ENCODE results near the gene TRMT10A.

DNA sequence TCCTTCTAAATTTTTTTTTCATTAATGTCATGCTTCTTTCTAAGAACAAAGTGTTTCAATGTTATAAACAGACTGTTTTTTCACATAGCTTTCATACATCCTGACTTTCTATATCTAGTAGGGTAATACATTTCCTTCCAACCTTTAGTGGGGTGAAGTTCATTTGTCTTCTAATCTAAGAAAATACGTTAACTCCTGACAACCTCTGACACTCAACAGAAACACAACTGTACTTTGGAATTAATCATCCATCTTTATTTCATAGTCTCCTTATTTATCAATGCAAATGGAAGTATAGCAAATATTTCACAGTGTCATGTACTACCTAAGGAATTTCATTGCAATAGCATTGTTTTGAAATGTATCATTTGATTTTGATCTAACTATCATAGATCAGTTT is 8.0 kb upstream of the TRMT10A start:
- TF ChIP-seq, protein P1, sequence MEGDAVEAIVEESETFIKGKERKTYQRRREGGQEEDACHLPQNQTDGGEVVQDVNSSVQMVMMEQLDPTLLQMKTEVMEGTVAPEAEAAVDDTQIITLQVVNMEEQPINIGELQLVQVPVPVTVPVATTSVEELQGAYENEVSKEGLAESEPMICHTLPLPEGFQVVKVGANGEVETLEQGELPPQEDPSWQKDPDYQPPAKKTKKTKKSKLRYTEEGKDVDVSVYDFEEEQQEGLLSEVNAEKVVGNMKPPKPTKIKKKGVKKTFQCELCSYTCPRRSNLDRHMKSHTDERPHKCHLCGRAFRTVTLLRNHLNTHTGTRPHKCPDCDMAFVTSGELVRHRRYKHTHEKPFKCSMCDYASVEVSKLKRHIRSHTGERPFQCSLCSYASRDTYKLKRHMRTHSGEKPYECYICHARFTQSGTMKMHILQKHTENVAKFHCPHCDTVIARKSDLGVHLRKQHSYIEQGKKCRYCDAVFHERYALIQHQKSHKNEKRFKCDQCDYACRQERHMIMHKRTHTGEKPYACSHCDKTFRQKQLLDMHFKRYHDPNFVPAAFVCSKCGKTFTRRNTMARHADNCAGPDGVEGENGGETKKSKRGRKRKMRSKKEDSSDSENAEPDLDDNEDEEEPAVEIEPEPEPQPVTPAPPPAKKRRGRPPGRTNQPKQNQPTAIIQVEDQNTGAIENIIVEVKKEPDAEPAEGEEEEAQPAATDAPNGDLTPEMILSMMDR (IDR thresholded peaks at IDR 0.05; ENCODE audit: poor library complexity, severe bottlenecking): no peak
- TF ChIP-seq POLR2AphosphoS5 (IDR thresholded peaks at IDR 0.05) (no peak), TAF1 (IDR thresholded peaks at IDR 0.05; ENCODE audit: low read depth) (no peak)

Data from neural cell (in vitro differentiated cells).